Measurements from ENCODE around the gene RDX. TPM values are rescaled to one million over a fixed set of nuclear protein-coding genes. Genes with fewer than 3 reads are reported as not detected.

Gene RDX
- total RNA-seq, 1 donor from 2014 or later, result 132 TPM

- Histone ChIP-seq H3K4me1 (ENCODE audit: insufficient read depth, low read length) (peaks cover 10% of the 10 kb centered on the region), H2AFZ (ENCODE audit: low read depth, low read length) (no peak overlapping the region), H3K4me3 (ENCODE audit: insufficient read depth, low read depth, low read length) (no peak overlapping the region), H3K9me3 (ENCODE audit: insufficient read depth, low read depth, low read length) (no peaks in the 10 kb centered on the region), H3K27me3 (ENCODE audit: insufficient read depth, low read length) (peaks cover 3% of the 10 kb centered on the region), H3K27ac (ENCODE audit: low read depth, low read length) (no peak overlapping the region), H3K79me2 (ENCODE audit: insufficient read depth, low read length) (no peaks in the 10 kb centered on the region), H3K4me2 (ENCODE audit: low read length) (no peak overlapping the region), H3K9ac (ENCODE audit: low read length) (no peak overlapping the region), H4K20me1 (ENCODE audit: insufficient read depth, low read length) (no peaks in the 10 kb centered on the region), H3K36me3 (ENCODE audit: insufficient read depth, low read length) (no peaks in the 10 kb centered on the region)
- H3K9me3 Mint-ChIP-seq (ENCODE audit: unreplicated experiment), result peaks cover 2% of the 10 kb centered on the region
- H3K4me1 Mint-ChIP-seq (ENCODE audit: low read depth, unreplicated experiment), result peaks cover 22% of the 10 kb centered on the region
- no peak overlapping the region for H3K27ac Mint-ChIP-seq (ENCODE audit: unreplicated experiment)
- DNase-seq (ENCODE audit: low read depth) (no peak), FAIRE-seq (no peak)
- TF ChIP-seq, protein P1, sequence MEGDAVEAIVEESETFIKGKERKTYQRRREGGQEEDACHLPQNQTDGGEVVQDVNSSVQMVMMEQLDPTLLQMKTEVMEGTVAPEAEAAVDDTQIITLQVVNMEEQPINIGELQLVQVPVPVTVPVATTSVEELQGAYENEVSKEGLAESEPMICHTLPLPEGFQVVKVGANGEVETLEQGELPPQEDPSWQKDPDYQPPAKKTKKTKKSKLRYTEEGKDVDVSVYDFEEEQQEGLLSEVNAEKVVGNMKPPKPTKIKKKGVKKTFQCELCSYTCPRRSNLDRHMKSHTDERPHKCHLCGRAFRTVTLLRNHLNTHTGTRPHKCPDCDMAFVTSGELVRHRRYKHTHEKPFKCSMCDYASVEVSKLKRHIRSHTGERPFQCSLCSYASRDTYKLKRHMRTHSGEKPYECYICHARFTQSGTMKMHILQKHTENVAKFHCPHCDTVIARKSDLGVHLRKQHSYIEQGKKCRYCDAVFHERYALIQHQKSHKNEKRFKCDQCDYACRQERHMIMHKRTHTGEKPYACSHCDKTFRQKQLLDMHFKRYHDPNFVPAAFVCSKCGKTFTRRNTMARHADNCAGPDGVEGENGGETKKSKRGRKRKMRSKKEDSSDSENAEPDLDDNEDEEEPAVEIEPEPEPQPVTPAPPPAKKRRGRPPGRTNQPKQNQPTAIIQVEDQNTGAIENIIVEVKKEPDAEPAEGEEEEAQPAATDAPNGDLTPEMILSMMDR (IDR thresholded peaks at IDR 0.05; ENCODE audit: insufficient read depth, low read depth, low read length), result no peak
- peaks cover 6% of the 10 kb centered on the region for H3K27me3 Mint-ChIP-seq (ENCODE audit: low read depth, unreplicated experiment)
- no peak overlapping the region for H3K4me3 Mint-ChIP-seq (ENCODE audit: unreplicated experiment)
- no peaks in the 10 kb centered on the region for H3K36me3 Mint-ChIP-seq (ENCODE audit: low read depth, unreplicated experiment)
Observed at GRCh38 chr11:110179064-110179463, 117.3 kb downstream of the RDX start.

DNA sequence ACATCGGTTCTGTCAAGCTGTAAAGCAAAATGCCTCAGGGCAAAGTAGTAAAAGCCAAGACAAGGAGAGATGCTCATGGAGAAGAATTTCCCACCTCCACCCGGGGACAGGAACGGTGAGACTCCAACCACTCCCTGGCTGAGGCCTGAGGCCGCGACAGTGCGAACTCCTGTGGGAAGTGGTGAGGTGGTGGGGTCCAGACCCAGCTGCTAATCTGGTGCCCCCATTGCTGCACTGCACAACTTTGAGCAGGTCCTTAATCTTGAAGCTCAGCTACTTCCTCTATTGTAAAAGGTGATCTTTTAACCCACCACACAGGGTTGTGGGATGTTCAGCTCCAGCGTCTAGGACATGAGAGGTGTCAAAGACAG, 119.3 kb downstream of the RDX start:
- no peak for FAIRE-seq
- Mint-ChIP-seq H3K4me1 (ENCODE audit: low read depth, unreplicated experiment) (peaks cover 19% of the 10 kb centered on the region), H3K27me3 (ENCODE audit: low read depth, unreplicated experiment) (peaks cover 6% of the 10 kb centered on the region)

GRCh38 chr11:110176366-110177085, 119.9 kb downstream of the RDX start:
- Mint-ChIP-seq H3K4me1 (ENCODE audit: low read depth, unreplicated experiment) (peaks cover 19% of the 10 kb centered on the region), H3K27ac (ENCODE audit: unreplicated experiment) (no peak overlapping the region), H3K27me3 (ENCODE audit: low read depth, unreplicated experiment) (peaks cover 6% of the 10 kb centered on the region), H3K9me3 (ENCODE audit: unreplicated experiment) (peaks cover 2% of the 10 kb centered on the region), H3K4me3 (ENCODE audit: unreplicated experiment) (no peak overlapping the region), H3K36me3 (ENCODE audit: low read depth, unreplicated experiment) (no peaks in the 10 kb centered on the region)
- Histone ChIP-seq H3K9ac (ENCODE audit: low read length) (no peak overlapping the region), H3K4me2 (ENCODE audit: low read length) (no peak overlapping the region), H2AFZ (ENCODE audit: low read depth, low read length) (no peak overlapping the region), H4K20me1 (ENCODE audit: insufficient read depth, low read length) (no peaks in the 10 kb centered on the region), H3K9me3 (ENCODE audit: insufficient read depth, low read depth, low read length) (no peaks in the 10 kb centered on the region), H3K4me1 (ENCODE audit: insufficient read depth, low read length) (peaks cover 14% of the 10 kb centered on the region), H3K36me3 (ENCODE audit: insufficient read depth, low read length) (no peaks in the 10 kb centered on the region), H3K4me3 (ENCODE audit: insufficient read depth, low read depth, low read length) (no peak overlapping the region), H3K27me3 (ENCODE audit: insufficient read depth, low read length) (peaks cover 3% of the 10 kb centered on the region), H3K27ac (ENCODE audit: low read depth, low read length) (no peak overlapping the region), H3K79me2 (ENCODE audit: insufficient read depth, low read length) (no peaks in the 10 kb centered on the region)
- TF ChIP-seq, protein P1 (IDR thresholded peaks at IDR 0.05; ENCODE audit: insufficient read depth, low read depth, low read length), result no peak
- no peak for TF ChIP-seq EZH2 (IDR thresholded peaks at IDR 0.05; ENCODE audit: insufficient read depth, low read length)
- no peak for DNase-seq (ENCODE audit: low read depth)
- FAIRE-seq, result no peak

More for the DNA sequence above, 119.3 kb downstream of the RDX start:
- H3K4me3 ChIP-seq (ENCODE audit: insufficient read depth, low read depth, low read length), result no peak overlapping the region
- no peak for DNase-seq (ENCODE audit: low read depth)
- TF ChIP-seq, protein P1 (IDR thresholded peaks at IDR 0.05; ENCODE audit: insufficient read depth, low read depth, low read length), result no peak
- no peak for TF ChIP-seq EZH2 (IDR thresholded peaks at IDR 0.05; ENCODE audit: insufficient read depth, low read length)
- no peak overlapping the region for H3K27ac ChIP-seq (ENCODE audit: low read depth, low read length)
- H4K20me1 ChIP-seq (ENCODE audit: insufficient read depth, low read length), result no peaks in the 10 kb centered on the region
- peaks cover 14% of the 10 kb centered on the region for H3K4me1 ChIP-seq (ENCODE audit: insufficient read depth, low read length)
- H3K9me3 Mint-ChIP-seq (ENCODE audit: unreplicated experiment), result peaks cover 2% of the 10 kb centered on the region
- no peaks in the 10 kb centered on the region for H3K9me3 ChIP-seq (ENCODE audit: insufficient read depth, low read depth, low read length)
- no peak overlapping the region for H3K9ac ChIP-seq (ENCODE audit: low read length)
- H3K36me3 Mint-ChIP-seq (ENCODE audit: low read depth, unreplicated experiment), result no peaks in the 10 kb centered on the region
- H3K79me2 ChIP-seq (ENCODE audit: insufficient read depth, low read length), result no peaks in the 10 kb centered on the region
- H2AFZ ChIP-seq (ENCODE audit: low read depth, low read length), result no peak overlapping the region
- no peak overlapping the region for H3K4me2 ChIP-seq (ENCODE audit: low read length)
- H3K27me3 ChIP-seq (ENCODE audit: insufficient read depth, low read length), result peaks cover 3% of the 10 kb centered on the region
- no peaks in the 10 kb centered on the region for H3K36me3 ChIP-seq (ENCODE audit: insufficient read depth, low read length)
- H3K27ac Mint-ChIP-seq (ENCODE audit: unreplicated experiment), result no peak overlapping the region
- no peak overlapping the region for H3K4me3 Mint-ChIP-seq (ENCODE audit: unreplicated experiment)

All from astrocyte (in vitro differentiated cells and primary cell).